ENCODE data around the gene PITPNM3. TPM values are rescaled to one million over a fixed set of nuclear protein-coding genes. Genes with fewer than 3 reads are reported as not detected.
A peak's percentile ranks its signal among the peaks of the same experiment; 100 is the strongest.

Gene PITPNM3
- total RNA-seq, 2 experiments from 2014 or later: 0.37 to 0.76 TPM

GRCh38 chr17:6442775-6443174 is 113.6 kb downstream of the PITPNM3 start:
- H3K36me3 Mint-ChIP-seq: no peaks in the 10 kb centered on the region
- DNase-seq (no peak), ATAC-seq (no peak)
- no peak overlapping the region for H3K4me3 Mint-ChIP-seq
- no peaks in the 10 kb centered on the region for H3K9me3 Mint-ChIP-seq (ENCODE audit: low read depth)
- H3K27ac Mint-ChIP-seq: no peak overlapping the region
- CTCF ChIA-PET: interaction anchor here (1.6 kb wide), 1 partner anchor 736 kb away, joined by 3 read pairs; no protein-coding TSS in a partner anchor
- peaks cover 13% of the 10 kb centered on the region for H3K4me1 Mint-ChIP-seq
- H3K27me3 Mint-ChIP-seq: peaks cover 35% of the 10 kb centered on the region

GRCh38 chr17:6439951-6440350 is 116.4 kb downstream of the PITPNM3 start:
- H3K4me1 Mint-ChIP-seq: peaks cover 13% of the 10 kb centered on the region
- no peak overlapping the region for H3K27ac Mint-ChIP-seq
- no peak overlapping the region for H3K4me3 Mint-ChIP-seq
- DNase-seq: no peak
- no peak for ATAC-seq
- no peaks in the 10 kb centered on the region for H3K36me3 Mint-ChIP-seq
- CTCF ChIA-PET: interaction anchor here (1.0 to 1.6 kb wide), 2 partner anchors 9 to 1001 kb away, joined by 3 to 4 read pairs; partner anchors contain the start of gene C1QBP
- no peaks in the 10 kb centered on the region for H3K9me3 Mint-ChIP-seq (ENCODE audit: low read depth)
- H3K27me3 Mint-ChIP-seq: peaks cover 47% of the 10 kb centered on the region

- no peak overlapping the region for H3K4me3 Mint-ChIP-seq
- no peak for DNase-seq
- peaks cover 49% of the 10 kb centered on the region for H3K27me3 Mint-ChIP-seq
These were observed 118.4 kb downstream of the PITPNM3 start for GRCh38 chr17:6437956-6438355.

GRCh38 chr17:6437466-6437865 is 118.9 kb downstream of the PITPNM3 start:
- CTCF ChIA-PET: interaction anchor here (1.8 kb wide), 1 partner anchor 19 kb away, joined by 6 read pairs; no protein-coding TSS in a partner anchor
- Mint-ChIP-seq H3K36me3 (no peaks in the 10 kb centered on the region), H3K4me1 (no peaks in the 10 kb centered on the region), H3K9me3 (ENCODE audit: low read depth) (no peaks in the 10 kb centered on the region), H3K27ac (no peak overlapping the region), H3K27me3 (peaks cover 53% of the 10 kb centered on the region), H3K4me3 (no peak overlapping the region)
- DNase-seq: no peak
- no peak for ATAC-seq

More at GRCh38 chr17:6437956-6438355, 118.4 kb downstream of the PITPNM3 start:
- Mint-ChIP-seq H3K9me3 (ENCODE audit: low read depth) (no peaks in the 10 kb centered on the region), H3K36me3 (no peaks in the 10 kb centered on the region), H3K4me1 (no peaks in the 10 kb centered on the region), H3K27ac (no peak overlapping the region)
- no peak for ATAC-seq
- CTCF ChIA-PET: no interaction called here

- CTCF ChIA-PET: interaction anchor here (0.6 to 2.4 kb wide), 11 partner anchors 9 to 853 kb away, joined by 3 to 16 read pairs (median 4); partner anchors contain the start of gene PIMREG
- no peak overlapping the region for H3K4me3 Mint-ChIP-seq
- peaks cover 55% of the 10 kb centered on the region for H3K27me3 Mint-ChIP-seq
- peak; percentile 93 for ATAC-seq
- peaks cover 2% of the 10 kb centered on the region for H3K36me3 Mint-ChIP-seq
- no peaks in the 10 kb centered on the region for H3K4me1 Mint-ChIP-seq
- DNase-seq: peak; percentile 71
- H3K27ac Mint-ChIP-seq: no peak overlapping the region
- H3K9me3 Mint-ChIP-seq (ENCODE audit: low read depth): peaks cover 2% of the 10 kb centered on the region
These were observed 120.4 kb downstream of the PITPNM3 start for GRCh38 chr17:6435968-6436367.

- H3K27me3 Mint-ChIP-seq: peaks cover 55% of the 10 kb centered on the region
- CTCF ChIA-PET: interaction anchor here (1.6 to 2.4 kb wide), 4 partner anchors 8 to 14 kb away, joined by 6 to 16 read pairs (median 11); partner anchors contain the start of gene PIMREG
- H3K4me1 Mint-ChIP-seq: no peaks in the 10 kb centered on the region
- ATAC-seq (no peak), DNase-seq (no peak)
- peaks cover 4% of the 10 kb centered on the region for H3K36me3 Mint-ChIP-seq
- peaks cover 6% of the 10 kb centered on the region for H3K9me3 Mint-ChIP-seq (ENCODE audit: low read depth)
- no peak within 1 kb of the TSS for H3K4me3 Mint-ChIP-seq
- H3K27ac Mint-ChIP-seq: no peak within 1 kb of the TSS
These were observed 121.3 kb downstream of the PITPNM3 start, which contains the start of gene AIPL1 for GRCh38 chr17:6435051-6435450. AIPL1 (minus strand) TSS chr17:6435121; CDS start chr17:6435104, 17 bp downstream.

GRCh38 chr17:6430769-6431168 is 125.6 kb downstream of the PITPNM3 start:
- ATAC-seq (no peak), DNase-seq (no peak)
- Mint-ChIP-seq H3K27me3 (peaks cover 62% of the 10 kb centered on the region), H3K9me3 (ENCODE audit: low read depth) (peaks cover 10% of the 10 kb centered on the region), H3K27ac (no peak overlapping the region), H3K4me3 (no peak overlapping the region), H3K36me3 (peaks cover 11% of the 10 kb centered on the region), H3K4me1 (peaks cover 20% of the 10 kb centered on the region)
- CTCF ChIA-PET: interaction anchor here (0.8 to 1.4 kb wide), 4 partner anchors 9 to 844 kb away, joined by 3 to 4 read pairs (median 4); no protein-coding TSS in a partner anchor

GRCh38 chr17:6429266-6429665 is 127.1 kb downstream of the PITPNM3 start:
- H3K27ac Mint-ChIP-seq: no peak overlapping the region
- H3K4me3 Mint-ChIP-seq: no peak overlapping the region
- CTCF ChIA-PET: no interaction called here
- DNase-seq: no peak
- H3K9me3 Mint-ChIP-seq (ENCODE audit: low read depth): peaks cover 10% of the 10 kb centered on the region
- no peak for ATAC-seq
- peaks cover 73% of the 10 kb centered on the region for H3K27me3 Mint-ChIP-seq
- H3K4me1 Mint-ChIP-seq: peaks cover 20% of the 10 kb centered on the region
- peaks cover 11% of the 10 kb centered on the region for H3K36me3 Mint-ChIP-seq

- H3K4me1 Mint-ChIP-seq: peaks cover 20% of the 10 kb centered on the region
- H3K36me3 Mint-ChIP-seq: peaks cover 11% of the 10 kb centered on the region
- peaks cover 10% of the 10 kb centered on the region for H3K9me3 Mint-ChIP-seq (ENCODE audit: low read depth)
- DNase-seq (no peak), ATAC-seq (no peak)
- no peak overlapping the region for H3K4me3 Mint-ChIP-seq
- peaks cover 78% of the 10 kb centered on the region for H3K27me3 Mint-ChIP-seq
- CTCF ChIA-PET: interaction anchor here (1.7 kb wide), 1 partner anchor 7 kb away, joined by 7 read pairs; the partner anchor contains the start of gene AIPL1
- no peak overlapping the region for H3K27ac Mint-ChIP-seq
These were observed 128.0 kb downstream of the PITPNM3 start for GRCh38 chr17:6428207-6428965.

- DNase-seq: peak; percentile 88
- peak; percentile 86 for ATAC-seq
- H3K4me1 Mint-ChIP-seq: peaks cover 20% of the 10 kb centered on the region
- CTCF ChIA-PET: interaction anchor here (1.0 to 1.7 kb wide), 2 partner anchors 8 to 45 kb away, joined by 3 to 7 read pairs; partner anchors contain the start of gene AIPL1
- peaks cover 75% of the 10 kb centered on the region for H3K27me3 Mint-ChIP-seq
- H3K4me3 Mint-ChIP-seq: peak overlapping the region; percentile 63
- H3K36me3 Mint-ChIP-seq: peaks cover 11% of the 10 kb centered on the region
- H3K9me3 Mint-ChIP-seq (ENCODE audit: low read depth): peaks cover 10% of the 10 kb centered on the region
- peak overlapping the region; percentile 89 for H3K27ac Mint-ChIP-seq
These were observed 129.0 kb downstream of the PITPNM3 start for GRCh38 chr17:6427279-6427781.

- H3K27ac Mint-ChIP-seq: no peak overlapping the region
- ATAC-seq (no peak), DNase-seq (no peak)
- peaks cover 22% of the 10 kb centered on the region for H3K4me1 Mint-ChIP-seq
- H3K36me3 Mint-ChIP-seq: peaks cover 11% of the 10 kb centered on the region
- CTCF ChIA-PET: interaction anchor here (1.0 to 1.7 kb wide), 2 partner anchors 9 to 46 kb away, joined by 3 to 7 read pairs; partner anchors contain the start of gene AIPL1
- H3K4me3 Mint-ChIP-seq: no peak overlapping the region
- H3K27me3 Mint-ChIP-seq: peaks cover 69% of the 10 kb centered on the region
- H3K9me3 Mint-ChIP-seq (ENCODE audit: low read depth): peaks cover 10% of the 10 kb centered on the region
These were observed 129.8 kb downstream of the PITPNM3 start for GRCh38 chr17:6426356-6427101.

GRCh38 chr17:6425407-6425806 is 130.9 kb downstream of the PITPNM3 start:
- DNase-seq (no peak), ATAC-seq (no peak)
- H3K4me3 Mint-ChIP-seq: no peak overlapping the region
- H3K27ac Mint-ChIP-seq: no peak overlapping the region
- H3K9me3 Mint-ChIP-seq (ENCODE audit: low read depth): peaks cover 4% of the 10 kb centered on the region
- peaks cover 22% of the 10 kb centered on the region for H3K4me1 Mint-ChIP-seq
- peaks cover 71% of the 10 kb centered on the region for H3K27me3 Mint-ChIP-seq
- peaks cover 7% of the 10 kb centered on the region for H3K36me3 Mint-ChIP-seq
- CTCF ChIA-PET: interaction anchor here (1.2 to 3.7 kb wide), 4 partner anchors 10 to 841 kb away, joined by 3 to 16 read pairs (median 4); partner anchors contain the start of genes AIPL1 and NLRP1

- no peaks in the 10 kb centered on the region for H3K9me3 Mint-ChIP-seq (ENCODE audit: low read depth)
- no peak overlapping the region for H3K27ac Mint-ChIP-seq
- H3K36me3 Mint-ChIP-seq: peaks cover 3% of the 10 kb centered on the region
- H3K27me3 Mint-ChIP-seq: peaks cover 70% of the 10 kb centered on the region
- peaks cover 22% of the 10 kb centered on the region for H3K4me1 Mint-ChIP-seq
- DNase-seq: no peak
- CTCF ChIA-PET: interaction anchor here (1.4 to 3.7 kb wide), 4 partner anchors 11 to 832 kb away, joined by 5 to 16 read pairs (median 7); partner anchors contain the start of gene AIPL1
- no peak overlapping the region for H3K4me3 Mint-ChIP-seq
- ATAC-seq: no peak
These were observed 132.4 kb downstream of the PITPNM3 start for GRCh38 chr17:6423931-6424330.
